ENCODE measurements around the gene LIMS4.
"Not testable (repeated sequence)": the region's sequence is repeated elsewhere in the genome, so short reads cannot be mapped to it uniquely, and the experiment has no call there.

LIMS4 gene

DNA sequence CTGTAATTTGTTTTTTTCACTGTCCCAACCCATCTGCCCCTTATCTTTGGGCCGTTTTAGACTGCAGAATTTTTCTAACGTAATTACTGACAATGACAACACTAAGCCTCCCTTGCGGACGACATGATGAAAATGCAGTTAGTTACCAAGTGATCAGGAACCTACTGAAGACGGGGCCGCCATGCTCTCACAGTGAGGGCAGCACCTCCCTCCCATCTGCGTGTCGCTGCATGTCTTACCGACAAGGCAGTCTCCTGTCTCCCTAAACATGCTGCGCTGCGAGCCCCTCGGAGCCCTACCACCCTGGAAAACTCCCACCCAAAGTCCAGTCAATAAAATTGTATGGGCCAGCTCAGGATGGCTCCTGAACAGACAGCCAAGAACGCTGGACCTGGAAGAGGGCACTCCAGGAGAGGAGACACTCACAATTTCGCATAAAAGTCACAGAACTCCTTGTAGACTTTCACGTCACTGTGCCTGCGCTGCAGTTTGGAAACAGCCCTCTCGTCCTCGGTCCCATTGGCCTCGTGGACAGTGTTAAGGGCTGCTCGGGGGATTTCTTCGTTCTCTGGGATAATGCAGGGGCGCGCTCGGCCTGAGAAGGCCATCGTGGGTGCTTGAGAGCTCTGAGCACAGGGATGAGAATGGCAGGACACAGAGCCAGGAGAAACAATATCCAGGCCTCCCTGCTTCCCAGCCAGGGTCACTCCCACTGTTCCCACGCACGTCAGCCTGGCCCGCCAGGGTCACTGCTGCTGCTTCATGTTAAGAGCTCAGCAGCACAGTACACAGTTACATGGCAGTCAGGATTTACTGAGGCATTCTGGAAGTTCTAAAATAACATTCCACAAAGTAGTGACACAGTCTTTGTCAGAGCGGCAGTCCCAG lies at the start of gene LIMS4:
TSS of gene LIMS4 (minus strand) at position 646 of the 888 bp plus-strand sequence. CDS start at position 608, 38 bp downstream.
- DNase-seq (ENCODE audit: low read depth), result not testable (repeated sequence)

GRCh38 chr2:110499755-110500377 lies 27.2 kb upstream of the LIMS4 start:
- not testable (repeated sequence) for DNase-seq (ENCODE audit: low read depth)

- DNase-seq (ENCODE audit: low read depth), result not testable (repeated sequence)
These were observed 23.4 kb upstream of the LIMS4 start for GRCh38 chr2:110496027-110496426.

DNA sequence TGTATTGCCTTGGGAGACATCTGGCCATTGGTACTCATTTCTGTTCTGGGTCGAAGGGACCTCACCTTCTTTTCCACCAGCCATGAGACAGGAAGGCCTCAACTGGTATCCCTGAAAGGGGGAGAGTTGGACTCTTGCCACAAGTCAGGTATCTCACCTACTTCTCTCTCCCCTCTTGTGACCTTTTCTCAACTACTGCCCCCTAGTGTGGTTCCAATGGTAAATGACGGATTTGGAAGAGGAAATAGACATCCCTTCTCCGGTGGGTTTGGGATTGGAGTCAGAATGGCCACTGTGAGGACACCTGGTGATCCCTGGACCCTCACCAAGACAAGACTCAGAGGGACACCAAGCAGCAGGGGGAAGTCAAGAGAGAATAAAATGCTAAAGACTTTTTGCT lies 21.9 kb upstream of the LIMS4 start:
- not testable (repeated sequence) for DNase-seq (ENCODE audit: low read depth)

DNA sequence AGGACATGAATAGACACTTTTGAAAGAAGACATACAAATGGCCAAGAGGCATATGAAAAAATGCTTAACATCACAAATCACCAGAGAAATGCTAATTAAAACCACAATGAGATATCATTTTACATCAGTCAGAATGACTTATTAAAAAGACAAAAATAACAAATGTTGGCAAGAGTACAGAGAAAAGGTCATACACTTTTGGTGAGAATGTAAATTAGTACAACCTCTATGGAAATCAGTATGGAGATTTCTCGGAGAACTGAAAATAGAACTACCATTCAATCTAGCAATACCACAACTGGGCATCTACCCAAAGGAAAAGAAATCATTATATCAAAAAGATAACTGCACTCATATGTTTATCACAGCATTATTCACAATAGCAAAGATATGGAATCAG lies 16.4 kb upstream of the LIMS4 start:
- DNase-seq (ENCODE audit: low read depth), result not testable (repeated sequence)

DNA sequence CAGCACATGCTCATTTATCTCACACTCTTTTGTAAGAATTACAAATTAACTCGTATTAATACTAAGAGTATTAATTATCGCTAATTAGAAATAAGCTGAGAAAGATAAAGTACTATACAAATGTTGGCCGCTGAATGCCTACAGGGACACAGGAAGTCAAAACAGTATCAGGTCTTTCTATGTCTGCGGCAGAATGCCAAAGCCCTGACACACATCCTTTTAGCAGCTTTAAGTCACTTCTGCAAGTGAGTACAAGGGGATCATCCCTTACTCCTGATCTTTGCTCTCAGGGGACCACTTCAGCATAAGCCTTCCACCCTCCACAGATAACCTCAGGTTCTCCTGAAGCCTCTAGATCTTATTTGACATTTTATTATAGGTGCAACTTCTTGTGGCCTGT lies 10.1 kb upstream of the LIMS4 start:
- not testable (repeated sequence) for DNase-seq (ENCODE audit: low read depth)

- not testable (repeated sequence) for DNase-seq (ENCODE audit: low read depth)
These were observed 8.6 kb upstream of the LIMS4 start for GRCh38 chr2:110481200-110481599.

DNA sequence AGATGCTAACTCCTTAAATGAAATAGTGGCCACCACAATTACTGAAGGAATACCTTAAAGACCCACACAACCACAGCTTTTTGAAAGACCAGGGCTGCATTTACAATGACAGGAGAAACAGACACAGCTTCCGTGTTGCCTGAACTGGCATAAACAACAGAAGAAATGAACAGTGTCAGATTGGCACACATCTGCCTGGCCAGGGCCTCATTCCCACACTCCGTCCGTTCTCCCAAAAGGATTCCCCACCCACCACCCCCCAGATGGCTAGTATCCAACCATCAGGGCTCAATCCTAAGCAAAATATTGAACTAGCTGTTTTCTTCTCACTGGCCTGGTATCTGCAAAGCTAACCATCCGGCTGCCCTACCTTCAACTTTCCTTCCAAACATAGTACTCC lies 7.5 kb upstream of the LIMS4 start:
- not testable (repeated sequence) for DNase-seq (ENCODE audit: low read depth)

DNA sequence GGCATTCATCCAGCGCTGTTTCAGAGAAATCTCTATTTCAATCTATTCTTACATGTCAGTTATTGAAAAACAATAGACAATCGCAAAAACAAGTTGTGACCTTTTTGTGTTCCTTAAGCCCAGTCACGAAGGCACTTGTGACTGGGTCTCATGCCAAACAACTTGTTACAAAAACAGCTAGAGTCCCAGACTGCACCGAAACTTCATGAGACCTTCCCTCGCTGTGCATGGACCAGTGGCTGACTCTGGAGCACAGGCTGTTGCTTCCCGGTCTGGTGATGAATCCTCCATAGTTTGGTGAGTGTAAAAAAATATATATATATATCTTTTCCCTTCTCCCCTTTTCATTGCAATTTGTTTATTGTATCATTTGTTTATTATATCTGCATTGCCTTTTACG lies 4.8 kb upstream of the LIMS4 start:
- DNase-seq (ENCODE audit: low read depth), result not testable (repeated sequence)

GRCh38 chr2:110476952-110477351 lies 4.3 kb upstream of the LIMS4 start:
- DNase-seq (ENCODE audit: low read depth), result not testable (repeated sequence)

DNA sequence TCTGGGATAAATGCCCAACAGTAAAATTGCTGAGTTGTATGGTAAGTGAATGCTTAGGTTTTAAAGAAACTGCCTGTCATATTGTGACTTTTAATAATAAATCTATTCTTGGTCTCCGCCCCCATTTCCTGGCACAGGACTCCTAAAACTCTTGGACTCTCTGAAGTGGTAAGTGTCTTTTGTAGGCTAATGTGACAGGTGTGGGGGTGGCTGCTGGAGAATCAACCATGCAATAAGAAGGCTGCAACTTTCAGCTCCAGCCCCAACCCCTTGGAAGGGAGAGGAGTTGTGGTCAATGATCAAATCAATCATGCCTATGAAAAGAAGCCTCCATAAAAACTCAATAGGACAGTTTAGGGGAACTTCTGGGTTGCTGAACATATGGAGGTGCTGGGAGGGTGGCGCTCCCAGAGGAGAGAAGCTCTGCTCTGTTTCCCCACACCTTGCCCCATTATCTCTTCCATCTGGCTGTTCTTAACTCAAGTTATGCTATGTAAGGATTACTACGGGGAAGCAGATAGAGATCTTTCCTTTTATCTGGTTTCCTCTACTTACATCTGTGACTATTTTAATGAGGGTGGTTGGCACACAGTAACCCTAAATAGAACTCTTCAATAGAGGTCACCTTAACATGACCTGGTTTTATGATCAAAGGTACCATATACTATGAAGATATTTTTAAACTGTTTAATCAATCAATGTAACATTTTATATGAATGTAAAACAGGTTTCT lies 3.2 kb upstream of the LIMS4 start:
- DNase-seq (ENCODE audit: low read depth), result not testable (repeated sequence)

DNA sequence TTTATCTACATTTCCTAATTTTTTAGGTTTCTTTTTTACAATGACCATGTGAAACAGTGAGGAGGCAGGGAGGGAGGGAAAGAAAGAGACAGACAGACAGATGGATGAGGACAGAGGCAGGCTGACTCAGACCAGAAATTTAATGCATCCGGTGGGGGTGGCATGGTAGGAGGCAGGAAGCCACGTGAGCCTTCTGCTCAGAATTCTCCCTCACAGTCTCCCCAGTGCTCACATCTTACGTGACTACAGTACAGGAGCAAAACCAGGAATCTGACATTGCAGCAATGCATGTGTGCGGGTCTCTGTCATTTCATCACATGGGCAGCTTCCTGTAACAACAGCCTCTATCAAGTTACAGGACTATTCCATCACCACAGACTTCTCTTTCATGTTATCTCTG lies 2.3 kb upstream of the LIMS4 start:
- DNase-seq (ENCODE audit: low read depth), result not testable (repeated sequence)

- not testable (repeated sequence) for DNase-seq (ENCODE audit: low read depth)
These were observed 393 bp upstream of the LIMS4 start for GRCh38 chr2:110473059-110473358.

DNA sequence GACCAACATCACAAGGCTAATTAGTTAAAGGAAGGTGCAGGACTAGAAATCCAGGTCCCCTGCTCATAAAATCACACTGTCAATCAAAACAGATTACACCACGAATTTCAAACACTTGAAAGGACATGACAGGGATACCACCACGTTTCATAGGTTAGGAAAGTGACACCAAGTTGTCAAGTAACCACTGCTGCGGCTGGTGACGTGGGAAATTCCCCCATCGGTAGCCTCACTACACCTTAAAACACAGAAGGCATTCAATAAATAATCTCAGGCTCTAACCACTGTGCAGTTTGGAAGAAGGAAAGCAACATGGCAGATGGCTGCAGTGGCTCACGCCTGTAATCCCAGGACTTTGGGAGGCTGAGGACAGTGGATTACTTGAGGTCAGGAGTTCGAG lies 3.7 kb downstream of the LIMS4 start:
- DNase-seq (ENCODE audit: low read depth), result not testable (repeated sequence)

- not testable (repeated sequence) for DNase-seq (ENCODE audit: low read depth)
These were observed 7.3 kb downstream of the LIMS4 start for GRCh38 chr2:110465312-110465711.

DNA sequence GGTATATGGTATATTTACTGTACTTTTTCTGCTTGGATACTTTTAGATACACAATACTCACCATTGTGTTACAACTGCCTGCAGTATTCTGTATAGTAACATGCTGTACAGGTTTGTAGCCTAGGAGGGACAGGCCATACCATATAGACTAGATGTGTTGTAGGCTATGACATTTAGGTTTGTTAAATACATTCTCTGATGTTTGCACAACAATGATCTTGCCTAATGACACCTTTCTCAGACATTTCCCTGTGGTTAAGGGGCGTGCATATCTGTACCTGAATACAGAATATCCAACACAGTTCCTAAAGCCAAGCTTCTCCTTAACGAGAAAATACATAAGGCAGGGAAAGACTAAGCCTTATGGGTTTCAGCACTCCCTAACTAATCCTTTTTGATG lies 10.2 kb downstream of the LIMS4 start:
- not testable (repeated sequence) for DNase-seq (ENCODE audit: low read depth)

DNA sequence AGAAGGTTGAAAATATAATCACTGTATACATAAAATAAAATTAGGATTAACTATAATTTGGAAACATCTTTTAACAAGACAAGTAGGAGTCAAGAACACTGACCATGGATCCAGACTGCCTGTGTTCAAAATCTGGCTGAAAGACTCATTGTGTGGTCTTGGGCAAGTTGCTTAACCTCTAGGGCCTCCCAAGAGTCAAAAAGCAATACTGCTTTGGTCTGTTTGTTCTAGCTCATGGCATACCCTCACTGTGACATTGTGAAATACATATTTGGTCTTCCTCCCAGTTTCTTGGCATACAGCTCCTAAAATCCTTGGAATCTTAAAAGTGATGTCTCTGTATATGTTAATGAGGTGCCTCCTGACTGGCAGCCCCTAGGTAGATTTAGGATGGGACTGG lies 12.3 kb downstream of the LIMS4 start:
- not testable (repeated sequence) for DNase-seq (ENCODE audit: low read depth)

- DNase-seq (ENCODE audit: low read depth), result not testable (repeated sequence)
These were observed 15.4 kb downstream of the LIMS4 start for GRCh38 chr2:110457214-110457590.

GRCh38 chr2:110456291-110457213 lies 16.1 kb downstream of the LIMS4 start:
- not testable (repeated sequence) for DNase-seq (ENCODE audit: low read depth)

GRCh38 chr2:110455080-110455670 lies 17.4 kb downstream of the LIMS4 start:
- DNase-seq (ENCODE audit: low read depth), result not testable (repeated sequence)

GRCh38 chr2:110450951-110451350 lies 21.7 kb downstream of the LIMS4 start:
- not testable (repeated sequence) for DNase-seq (ENCODE audit: low read depth)
